ENCODE data around the gene GLIS2.

Gene GLIS2

DNA sequence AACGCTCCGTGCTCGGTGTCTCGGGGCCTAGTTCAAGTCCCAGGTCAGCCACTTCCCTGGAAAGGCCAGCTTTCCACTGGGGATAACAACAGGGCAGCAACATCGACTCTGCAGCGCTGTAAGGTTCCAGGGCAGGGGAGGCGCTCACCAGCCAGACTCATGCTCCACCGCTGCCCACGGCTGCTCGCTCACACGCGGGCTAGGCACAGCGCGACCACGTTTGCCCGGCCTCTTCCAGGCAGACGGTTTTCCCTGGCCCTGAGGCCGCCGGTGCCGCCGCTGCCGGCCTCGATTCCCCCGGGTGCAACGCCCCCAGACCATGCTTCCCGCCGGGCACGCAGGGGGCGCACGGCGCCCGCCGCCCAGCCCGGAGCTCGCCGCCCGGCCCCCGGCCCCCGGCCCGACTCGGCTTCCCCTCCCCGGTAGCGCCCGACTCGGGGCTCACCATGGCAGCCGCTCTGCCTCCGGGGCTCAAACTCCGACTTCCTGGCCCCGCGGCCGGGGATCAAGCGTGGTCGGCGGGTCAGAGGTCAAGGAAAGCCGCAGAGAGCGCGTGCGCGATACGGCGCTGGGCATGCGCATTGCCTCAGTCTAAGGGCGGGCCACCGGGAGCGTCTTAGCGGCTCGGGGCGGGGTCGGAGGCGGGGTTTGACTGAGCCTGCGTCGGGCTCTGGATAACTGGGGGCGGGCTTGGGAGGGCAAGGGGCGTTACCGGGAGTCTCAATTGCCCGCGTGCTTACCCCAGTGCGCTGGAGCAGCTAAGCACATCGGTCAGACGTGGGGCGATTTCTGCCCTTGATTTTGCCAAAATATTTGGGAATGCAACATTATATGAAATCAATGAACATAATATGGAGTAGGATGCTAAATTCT lies 35.2 kb downstream of the GLIS2 start, which contains the start of gene PAM16:
Gene PAM16, minus strand, starts transcription at position 535 of the 873 bp plus-strand sequence. Its CDS starts 87 bp downstream, at position 448.
- DNase-seq (ENCODE audit: low read depth, low spot score) = peak; percentile 82

DNA sequence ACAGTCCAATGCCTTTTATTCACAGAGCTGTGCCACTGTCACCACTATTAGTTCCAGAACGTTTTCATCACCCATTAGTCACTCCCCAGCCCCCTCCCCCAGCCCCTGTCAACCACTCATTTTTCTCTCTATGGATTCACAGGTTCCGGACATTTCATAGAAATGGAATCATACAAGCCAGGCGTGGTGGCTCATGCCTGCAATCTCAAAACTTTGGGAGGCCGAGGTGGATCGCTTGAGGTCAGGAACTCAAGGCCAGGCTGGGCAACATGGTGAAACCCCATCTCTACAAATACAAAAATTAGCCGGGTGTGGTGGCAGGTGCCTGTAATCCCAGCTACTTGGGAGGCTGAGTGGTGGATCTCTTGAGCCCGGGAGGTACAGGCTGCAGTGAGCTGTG lies 36.0 kb downstream of the GLIS2 start:
- DNase-seq (ENCODE audit: low read depth, low spot score) = no peak

DNA sequence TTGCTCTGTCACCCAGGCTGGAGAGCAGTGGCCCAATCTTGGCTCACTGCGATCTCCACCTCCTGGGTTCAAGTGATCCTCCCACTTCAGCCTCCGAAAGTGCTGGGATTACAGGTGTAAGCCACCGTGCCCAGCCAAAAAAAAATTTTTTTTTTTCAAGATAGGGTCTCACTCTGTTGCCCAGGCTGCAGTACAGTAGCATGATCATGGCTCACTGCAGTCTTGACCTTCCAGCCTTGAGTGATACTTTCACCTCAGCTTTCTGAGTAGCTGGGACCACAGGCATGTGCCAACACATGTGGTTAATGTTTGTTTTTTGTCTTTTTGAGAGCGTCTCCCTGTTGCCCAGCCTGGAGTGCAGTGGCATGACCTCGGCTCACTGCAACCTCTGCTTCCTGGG lies 37.0 kb downstream of the GLIS2 start:
- no peak for DNase-seq (ENCODE audit: low read depth, low spot score)

DNA sequence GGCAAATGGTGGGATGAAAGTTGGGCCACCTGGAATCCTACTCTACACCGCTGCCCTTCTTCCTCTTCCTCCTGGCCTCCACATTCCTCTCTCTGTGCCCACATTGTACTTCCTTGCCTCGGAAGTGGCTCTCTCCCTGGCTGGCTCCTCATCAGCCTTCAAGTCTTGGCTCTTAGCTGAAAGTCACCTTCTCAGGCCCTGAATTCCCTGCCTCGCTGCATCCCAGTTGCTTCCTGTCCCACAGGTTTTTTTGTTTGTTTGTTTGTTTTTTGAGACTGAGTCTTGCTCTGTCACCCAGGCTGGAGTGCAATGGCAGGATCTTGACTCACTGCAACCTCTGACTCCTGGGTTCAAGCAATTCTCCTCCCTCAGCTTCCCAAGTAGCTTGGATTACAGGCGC lies 37.8 kb downstream of the GLIS2 start:
- no peak for DNase-seq (ENCODE audit: low read depth, low spot score)

DNA sequence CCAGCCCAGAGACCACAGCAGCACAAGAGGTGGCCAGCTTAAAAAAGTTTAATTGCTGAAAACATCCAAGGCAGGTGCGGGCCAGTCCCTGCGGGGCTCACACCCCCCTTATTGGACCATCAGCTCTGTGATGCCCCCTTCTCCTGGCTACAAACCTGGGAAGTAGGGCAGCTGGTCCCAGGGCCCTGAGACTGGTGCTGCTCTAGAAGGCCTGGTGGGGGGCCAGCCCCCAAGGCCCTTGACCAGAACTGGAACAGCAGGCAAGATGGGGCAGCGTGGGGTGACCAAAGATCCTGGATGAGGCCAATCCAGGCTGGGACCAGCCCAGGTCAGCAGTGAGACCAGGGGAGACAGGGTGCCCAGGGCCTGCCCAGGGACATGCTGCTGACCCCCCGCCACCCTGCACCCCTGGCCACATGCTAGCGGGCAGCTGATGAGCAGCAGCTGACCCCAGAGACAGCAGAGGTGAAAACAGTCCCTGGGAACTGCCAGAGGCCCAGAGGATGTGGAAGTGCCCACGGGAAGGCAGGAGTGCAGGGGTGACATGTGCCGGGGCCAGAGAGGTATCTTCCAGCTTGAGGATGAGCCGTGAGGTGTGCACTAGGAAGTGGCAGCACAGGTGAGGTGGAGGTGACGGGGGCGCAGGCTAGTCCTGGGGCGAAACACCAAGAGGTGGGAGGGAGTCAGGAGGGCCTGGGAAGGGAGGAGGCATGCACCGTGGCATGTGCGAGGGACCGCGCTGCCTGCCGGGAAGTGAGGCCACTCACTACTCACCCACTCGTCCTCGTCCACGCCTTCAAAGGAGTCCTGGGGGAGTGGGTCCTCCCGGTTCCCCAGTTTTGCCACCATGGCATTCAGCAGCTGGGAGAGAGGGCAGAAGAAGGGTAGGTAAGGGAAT lies 38.9 kb downstream of the GLIS2 start:
- DNase-seq (ENCODE audit: low read depth, low spot score) = no peak

DNA sequence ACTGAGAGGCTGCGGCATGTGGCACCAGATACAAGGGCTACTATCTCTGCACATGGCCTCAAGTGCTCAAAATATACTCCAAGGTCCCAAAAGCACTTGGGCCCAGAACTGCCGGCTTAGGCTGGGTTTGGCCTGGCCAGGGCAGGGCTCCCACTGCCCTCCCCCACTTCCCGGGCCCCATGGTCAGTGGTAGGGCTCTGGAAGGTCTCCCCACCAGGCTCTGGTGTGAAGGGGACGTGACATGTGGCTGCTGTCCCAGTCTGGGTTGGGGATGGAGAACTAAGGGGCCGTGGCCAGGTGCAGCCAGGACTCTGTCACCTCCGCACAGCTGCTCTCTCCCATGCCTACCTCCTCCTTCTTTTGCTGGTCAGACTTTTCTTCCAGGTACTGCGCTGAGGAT lies 41.0 kb downstream of the GLIS2 start:
- DNase-seq (ENCODE audit: low read depth, low spot score) = no peak

DNA sequence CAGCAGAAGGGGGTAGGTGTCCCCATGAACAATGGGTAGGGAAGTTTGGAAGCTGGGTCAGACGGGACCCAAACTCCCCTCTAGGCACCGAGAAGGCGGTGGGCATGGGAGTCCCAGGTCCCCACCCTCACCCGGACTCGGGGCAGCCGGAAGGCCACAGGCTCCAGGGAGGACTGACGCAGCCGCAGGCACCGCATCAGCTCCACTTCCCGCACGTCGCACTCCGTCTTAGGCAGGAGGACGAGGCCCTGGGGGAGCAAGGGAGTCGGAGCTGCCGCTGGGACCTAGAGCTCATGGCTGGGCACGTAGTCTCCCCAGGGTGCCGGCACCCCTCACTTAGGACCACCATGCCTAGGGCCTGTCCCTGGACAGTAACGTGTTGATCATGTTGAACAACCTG lies 42.4 kb downstream of the GLIS2 start:
- DNase-seq (ENCODE audit: low read depth, low spot score) = no peak

DNA sequence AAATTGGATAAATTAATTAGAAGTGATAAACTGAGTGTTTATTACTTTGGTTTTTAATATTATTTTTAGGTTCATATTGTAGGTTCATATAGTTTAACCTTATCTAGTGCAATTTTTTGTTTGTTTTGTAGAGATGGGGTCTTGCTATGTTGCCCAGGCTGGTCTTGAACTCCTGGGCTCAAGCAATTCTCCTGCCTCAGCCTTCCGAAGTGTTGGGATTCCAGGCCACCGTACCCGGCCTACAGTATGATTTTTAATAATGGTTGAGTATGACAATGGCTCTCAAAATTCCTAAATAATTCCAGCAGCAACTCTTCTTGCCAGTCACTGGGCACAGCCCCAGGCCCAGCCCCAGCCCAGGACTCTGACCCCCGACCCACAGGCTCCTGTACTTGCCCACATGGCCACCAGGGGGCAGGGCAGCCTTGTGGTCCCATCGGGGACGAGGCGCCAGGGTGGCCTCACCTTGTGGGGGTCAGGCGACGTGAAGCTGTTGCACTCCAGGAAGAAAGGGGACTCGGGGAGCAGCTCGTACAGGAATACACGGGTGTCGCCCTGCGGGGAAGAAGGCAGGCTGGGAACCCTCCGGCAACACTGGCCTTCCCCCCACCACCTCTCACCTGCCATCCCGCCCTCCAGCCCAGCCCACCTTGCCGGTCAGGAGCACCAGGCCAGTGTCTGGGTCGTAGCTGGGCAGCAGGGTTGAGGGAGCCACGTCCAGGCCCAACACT lies 43.1 kb downstream of the GLIS2 start:
- no peak for DNase-seq (ENCODE audit: low read depth, low spot score)

DNA sequence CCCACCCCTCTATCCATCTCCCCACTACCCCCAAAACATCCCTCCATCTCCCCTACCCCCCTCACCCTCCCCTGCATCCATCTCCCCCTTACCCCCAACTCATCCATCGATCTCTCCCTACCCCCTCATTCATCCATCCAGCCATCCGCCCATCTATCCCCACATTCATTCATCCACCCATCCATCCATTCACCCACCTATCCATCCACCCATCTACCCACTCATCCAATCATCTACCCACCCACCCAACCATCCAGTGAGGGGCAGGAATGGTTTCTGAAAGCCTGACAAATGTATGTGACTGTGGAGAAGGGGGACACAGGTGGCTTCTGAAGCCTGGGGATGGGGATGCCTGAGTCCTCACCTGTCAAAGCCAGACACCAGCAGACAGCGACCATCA lies 44.0 kb downstream of the GLIS2 start:
- DNase-seq (ENCODE audit: low read depth, low spot score) = no peak

DNA sequence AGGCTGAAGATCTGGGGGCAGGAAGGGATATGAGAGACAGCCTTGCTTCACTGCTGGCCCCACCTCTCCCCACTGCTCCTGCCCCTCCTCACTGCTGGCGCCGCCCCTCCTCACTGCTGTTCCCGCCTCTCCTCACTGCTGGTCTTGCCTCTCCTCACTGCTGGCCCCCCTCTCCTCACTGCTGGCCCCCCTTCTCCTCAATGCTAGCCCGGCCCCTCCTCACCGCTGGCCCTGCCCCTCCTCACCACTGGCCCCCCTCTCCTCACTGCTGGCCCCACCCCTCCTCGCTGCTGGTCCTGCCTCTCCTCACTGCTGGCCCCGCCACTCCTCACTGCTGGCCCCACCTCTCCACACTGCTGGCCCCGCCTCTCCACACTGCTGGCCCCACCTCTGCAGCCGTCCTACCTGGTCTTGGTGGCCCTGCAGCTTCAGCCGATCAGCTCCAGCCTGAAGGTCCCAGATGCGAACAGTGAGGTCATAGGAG lies 44.7 kb downstream of the GLIS2 start:
- DNase-seq (ENCODE audit: low read depth, low spot score) = no peak

DNA sequence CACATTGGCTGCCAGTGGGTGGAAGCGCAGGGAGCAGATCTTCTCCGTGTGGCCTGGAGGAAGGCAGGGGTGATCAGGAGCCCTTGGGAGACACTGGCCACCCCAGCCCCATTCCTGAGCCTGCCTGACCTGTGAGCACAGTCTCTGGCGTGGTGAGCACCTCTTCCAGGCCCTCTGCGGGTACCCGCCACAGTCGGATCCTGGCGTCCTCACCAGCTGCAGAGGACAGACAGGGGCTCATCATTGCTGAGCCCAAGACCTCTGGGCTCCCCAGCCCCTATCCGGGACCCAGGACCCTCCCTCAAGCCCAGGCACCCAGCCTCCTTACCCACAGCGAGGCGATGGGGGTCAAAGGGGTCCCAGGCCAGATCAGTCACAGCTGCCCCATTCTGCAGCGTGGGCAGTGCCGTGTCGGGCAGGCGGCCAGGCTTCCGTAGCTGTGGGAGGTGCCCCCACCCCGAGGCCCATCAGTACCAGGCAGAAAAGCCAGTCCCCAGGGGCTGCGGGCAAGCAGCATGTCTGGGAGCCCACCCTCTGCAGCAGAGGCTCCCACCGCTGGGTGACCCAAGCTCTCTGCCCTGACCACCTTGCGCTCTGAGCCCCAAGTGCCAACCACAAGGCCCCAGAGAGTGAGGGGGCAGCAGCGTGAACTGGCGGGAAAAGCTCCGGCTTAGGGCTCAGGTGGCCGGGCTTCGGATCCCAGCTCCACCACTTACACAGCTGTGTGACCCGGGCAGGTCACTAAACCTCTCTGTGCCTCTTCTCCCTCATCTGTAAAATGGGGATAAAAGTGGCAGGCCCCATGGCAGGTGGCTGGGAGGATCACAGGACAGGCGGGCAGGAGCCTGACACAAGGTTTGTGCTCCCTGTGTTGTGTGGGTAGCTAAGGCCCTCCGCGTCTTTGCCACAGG lies 45.4 kb downstream of the GLIS2 start:
- DNase-seq (ENCODE audit: low read depth, low spot score) = no peak

DNA sequence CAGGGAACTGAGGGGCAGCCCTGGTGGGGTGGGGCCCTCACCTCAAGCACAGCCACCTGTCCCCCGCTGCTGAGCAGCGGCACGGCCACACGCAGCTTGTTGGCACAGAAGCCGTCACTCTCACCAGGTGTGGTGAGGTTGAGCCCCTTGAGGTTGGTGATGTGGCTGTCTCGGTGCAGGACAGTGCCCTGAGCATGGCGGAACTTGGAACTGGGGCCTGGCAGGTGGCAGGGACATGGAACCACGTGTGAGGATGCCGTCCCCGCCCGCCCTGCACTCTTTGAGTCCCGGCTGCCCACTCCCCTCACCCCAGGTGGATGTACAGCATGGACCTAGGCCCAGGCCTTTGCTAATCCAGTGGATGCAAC lies 46.1 kb downstream of the GLIS2 start:
- no peak for DNase-seq (ENCODE audit: low read depth, low spot score)

DNA sequence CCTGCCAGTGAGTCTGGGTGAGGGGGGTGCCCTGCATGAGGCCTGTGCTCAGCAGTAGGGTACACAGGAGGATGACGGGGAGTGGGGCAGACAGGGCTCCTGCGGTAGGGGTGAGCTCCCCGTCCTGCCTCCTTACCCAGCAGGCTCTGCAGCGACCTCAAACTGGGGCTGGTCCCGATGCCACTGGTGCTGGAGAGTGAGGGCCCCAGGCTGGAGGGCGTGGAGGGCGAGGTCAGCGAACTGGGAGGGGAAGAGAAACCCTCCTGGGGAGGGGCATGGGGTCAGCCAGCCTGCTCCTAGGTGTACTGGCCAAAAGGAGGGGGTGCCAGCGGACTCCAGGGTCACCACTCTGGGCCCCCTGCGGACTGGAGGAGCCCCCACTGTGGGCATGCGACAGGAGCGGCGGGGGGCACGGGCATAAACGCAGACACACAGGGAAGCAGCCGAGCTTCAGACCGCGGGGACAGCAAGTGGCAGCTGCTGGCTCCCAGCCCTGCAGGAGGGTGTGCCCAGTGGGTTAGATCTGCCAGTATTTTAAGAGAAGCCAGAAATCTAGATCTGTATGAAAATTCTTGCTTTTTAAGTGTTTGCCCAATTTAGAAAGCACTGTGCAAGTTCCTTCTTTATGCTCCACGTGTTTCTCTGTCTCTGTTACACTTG lies 46.7 kb downstream of the GLIS2 start:
- DNase-seq (ENCODE audit: low read depth, low spot score) = no peak

DNA sequence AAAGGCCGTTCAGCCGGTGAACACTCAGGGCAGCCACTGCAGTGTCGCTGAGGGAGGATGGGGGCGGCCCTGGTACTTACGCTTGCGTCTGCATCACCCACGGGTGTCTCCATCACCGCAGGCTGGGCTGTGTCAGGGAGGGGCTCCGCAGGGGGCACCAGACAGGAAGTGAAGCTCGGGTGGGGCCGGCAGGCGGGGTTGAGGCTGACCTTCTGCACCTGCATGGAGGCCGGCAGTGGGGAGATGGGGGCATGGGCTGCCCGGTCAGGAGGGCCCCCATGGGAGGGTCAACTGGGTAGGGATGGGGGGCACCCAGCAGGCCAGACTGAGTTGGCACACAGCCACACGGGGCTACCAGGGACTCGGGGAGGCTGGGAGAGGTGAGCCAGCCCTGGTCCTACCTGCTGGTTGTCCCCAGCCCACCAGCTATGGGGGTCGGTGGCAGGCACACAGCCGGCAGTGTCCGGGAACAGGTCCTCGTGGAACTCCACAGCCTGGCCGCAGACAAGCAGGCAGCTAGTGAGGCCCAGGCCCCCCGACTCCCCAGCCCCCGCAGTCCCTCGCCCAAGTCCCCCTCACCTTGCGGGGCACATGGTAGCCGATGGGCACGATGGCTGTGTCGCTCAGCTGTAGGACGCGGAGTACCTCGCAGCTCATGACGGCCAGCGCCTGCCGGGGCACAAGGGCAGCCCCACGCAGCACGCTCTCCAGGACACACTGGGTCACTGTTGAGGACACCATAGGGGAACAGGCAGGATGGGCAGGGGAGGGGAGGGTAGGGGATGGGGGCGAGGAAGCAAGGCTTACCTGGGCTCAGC lies 48.5 kb downstream of the GLIS2 start:
- no peak for DNase-seq (ENCODE audit: low read depth, low spot score)

DNA sequence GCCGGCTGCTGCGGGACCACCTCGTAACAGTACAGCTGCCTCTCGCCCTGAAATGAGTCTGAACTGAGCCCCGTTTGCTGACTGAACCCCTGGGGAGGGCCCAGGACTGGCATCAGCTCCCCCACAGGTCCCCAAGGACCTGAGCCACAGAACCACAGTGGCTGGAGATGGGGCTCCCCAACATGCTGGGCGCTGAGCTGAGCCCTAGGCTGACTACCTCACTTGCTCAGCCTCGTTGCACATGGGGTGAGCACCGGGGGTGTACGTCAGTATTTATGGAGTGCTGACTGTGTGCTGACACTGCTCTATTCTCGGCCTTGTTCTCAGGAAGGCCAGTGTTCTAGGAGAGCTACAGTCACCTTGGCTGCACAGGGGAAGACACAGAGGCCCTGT lies 49.1 kb downstream of the GLIS2 start:
- DNase-seq (ENCODE audit: low read depth, low spot score) = no peak

DNA sequence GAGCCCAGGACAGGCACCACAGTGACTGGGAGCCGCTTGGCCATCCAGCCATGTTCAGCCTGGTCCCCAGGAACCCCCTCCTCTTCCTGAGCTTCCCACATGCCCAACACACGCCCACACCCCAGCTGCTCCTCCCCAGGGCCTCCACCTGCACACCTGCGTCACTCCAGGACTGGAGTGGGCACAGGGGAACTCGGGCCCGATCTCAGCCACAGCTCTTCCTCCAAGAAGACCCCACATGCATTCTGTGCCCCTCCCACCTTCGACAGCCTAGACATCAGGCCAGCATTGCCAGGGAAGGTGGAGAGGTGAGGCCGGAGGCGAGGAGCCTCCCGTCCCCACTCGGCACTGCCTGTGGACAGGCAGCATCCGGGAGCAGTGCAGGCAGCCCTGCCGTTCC lies 49.7 kb downstream of the GLIS2 start:
- DNase-seq (ENCODE audit: low read depth, low spot score) = no peak

DNA sequence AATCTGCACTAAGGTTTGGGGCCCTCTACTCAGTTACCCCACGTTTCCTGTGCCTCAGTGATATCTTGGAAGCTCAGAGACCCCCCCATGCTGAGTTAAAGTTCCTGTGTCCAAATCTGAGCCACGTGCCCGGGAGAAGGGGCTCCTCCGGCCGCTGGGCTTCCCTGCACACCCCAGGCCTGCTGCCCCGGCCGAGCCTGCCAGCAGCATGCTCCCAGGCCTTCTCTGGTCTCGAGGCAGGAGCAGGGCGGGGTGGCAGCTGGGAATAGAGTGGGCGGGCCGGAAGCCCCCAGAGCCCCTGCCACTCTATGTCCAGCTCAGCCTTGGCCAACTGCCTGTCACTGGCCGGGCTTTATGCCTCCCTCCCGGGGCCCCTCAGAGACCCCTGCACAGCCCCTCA lies 50.1 kb downstream of the GLIS2 start:
- DNase-seq (ENCODE audit: low read depth, low spot score) = no peak

DNA sequence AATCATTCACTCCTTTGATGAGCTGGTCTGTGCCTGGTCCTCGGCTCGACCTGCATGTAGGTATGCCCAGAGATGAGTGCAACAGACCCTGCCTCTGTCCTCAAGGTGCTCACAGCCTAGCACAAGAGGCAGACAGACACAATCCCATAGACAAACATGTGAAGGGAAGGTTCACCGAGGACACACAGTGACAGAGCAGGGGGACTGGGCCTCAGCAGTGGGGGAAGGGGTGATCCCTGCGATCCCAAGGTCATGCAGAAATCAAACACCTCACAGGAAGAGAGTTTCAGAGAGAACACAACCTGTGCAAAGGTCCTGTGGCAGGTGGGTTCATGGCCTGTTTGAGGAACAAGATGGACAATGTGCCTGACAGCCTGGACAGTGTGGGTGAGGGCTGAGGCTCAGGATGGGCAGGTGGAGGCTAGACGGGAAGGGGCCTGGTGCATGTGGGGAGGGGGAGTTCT lies 51.6 kb downstream of the GLIS2 start:
- DNase-seq (ENCODE audit: low read depth, low spot score) = no peak

DNA sequence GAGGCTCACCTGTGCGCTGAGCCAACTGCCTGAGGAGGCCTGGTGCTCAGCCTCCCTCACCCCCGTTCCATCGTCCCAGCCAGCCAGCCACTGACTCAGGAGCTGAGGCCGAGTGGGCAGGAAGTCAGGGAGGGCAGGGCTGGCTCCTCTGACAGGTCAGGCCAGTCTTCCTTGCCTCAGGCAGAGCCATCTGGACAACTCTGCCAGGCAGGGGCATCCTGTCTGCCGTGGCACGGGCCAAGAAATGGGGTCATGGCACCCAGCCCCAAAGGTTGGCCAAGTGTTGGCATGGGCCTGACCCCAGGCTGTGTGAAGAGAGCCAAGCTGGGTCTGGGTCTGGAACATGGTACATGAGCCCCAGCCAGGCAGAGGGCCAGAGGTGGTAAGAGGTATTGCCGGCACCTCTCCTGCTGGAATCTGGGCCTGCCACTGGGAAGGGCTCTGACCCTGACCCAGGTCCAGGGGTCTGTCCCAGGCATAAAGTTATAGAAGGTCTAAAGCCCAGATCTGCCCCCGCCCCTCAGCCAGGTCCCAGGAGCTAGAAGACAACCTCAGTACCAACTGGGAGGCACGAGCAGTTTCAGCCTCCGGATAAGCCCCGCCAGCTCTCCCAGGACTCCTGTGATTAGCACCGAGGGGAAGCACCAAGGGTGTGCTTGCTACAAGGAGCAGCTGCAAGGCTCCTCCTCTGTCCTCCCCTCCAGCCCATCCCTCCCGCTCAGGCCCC lies 53.3 kb downstream of the GLIS2 start:
- DNase-seq (ENCODE audit: low read depth, low spot score) = no peak

All from brain pericyte (primary cell).